Measurements from ENCODE around the gene ARHGAP27. TPM values are rescaled to one million over a fixed set of nuclear protein-coding genes. Genes with fewer than 3 reads are reported as not detected.

Gene ARHGAP27
- polyA plus RNA-seq, 12 donors, result 6.0 to 25.7 (median 9.4) TPM; not detected in 1

GRCh38 chr17:45410144-45411091 is 22.3 kb downstream of the ARHGAP27 start:
- DNase-seq, result no peak

- no peak for DNase-seq
Observed at GRCh38 chr17:45409659-45410076, 23.0 kb downstream of the ARHGAP27 start.

GRCh38 chr17:45408611-45409421 is 23.9 kb downstream of the ARHGAP27 start:
- DNase-seq, result no peak

- DNase-seq, result no peak
Observed at GRCh38 chr17:45406107-45406506, 26.6 kb downstream of the ARHGAP27 start.

- no peak for DNase-seq
Observed at GRCh38 chr17:45405250-45406086, 27.2 kb downstream of the ARHGAP27 start.

DNA sequence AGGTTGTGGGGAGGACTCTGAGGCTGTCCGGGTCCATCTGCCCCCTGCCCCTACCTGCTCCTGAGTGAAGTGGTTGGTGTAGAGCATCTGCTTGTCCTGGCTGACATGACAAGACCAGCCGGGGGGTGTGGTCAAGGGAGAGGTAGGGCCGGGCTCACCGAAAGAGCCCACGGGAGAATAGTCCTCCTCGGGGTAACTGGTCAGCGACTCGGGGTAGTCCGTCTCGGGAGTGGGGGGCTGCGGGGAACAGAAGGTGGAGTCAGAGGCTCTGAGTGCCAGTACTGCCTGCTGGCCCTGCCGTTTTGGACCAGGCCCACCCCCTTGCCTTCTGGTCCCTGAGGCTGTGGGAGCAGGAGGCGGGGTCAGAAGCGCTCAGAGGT is 27.8 kb downstream of the ARHGAP27 start:
- DNase-seq, result no peak

DNA sequence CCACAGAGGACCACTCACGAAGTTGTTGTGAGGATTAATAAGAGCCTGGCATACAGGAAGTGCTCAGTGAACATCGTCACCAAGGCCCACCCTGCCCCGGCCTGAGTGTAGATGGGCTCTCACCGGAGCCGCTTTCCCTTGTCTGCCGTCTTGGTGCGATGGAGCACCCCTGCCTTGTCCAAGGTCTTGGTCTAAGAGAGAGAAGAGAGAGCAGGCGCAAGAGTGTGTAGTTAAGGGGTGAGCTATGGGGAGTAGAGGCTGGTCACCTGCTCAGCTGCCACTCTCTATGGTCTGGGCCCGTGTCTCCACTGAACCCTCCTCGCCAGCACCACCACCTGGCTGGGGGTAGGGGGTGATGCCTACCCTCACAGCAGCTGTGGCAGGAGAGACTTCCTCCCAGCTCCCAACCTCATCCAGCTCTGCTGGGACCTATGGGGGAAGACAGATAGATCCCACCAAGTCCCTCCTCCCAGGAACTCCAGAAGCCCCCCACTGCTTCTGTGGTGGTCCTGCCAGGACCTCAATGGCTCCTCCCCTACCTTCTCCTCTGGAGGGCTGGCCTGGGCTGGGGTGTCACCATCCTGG is 28.7 kb downstream of the ARHGAP27 start:
- DNase-seq, result no peak

DNA sequence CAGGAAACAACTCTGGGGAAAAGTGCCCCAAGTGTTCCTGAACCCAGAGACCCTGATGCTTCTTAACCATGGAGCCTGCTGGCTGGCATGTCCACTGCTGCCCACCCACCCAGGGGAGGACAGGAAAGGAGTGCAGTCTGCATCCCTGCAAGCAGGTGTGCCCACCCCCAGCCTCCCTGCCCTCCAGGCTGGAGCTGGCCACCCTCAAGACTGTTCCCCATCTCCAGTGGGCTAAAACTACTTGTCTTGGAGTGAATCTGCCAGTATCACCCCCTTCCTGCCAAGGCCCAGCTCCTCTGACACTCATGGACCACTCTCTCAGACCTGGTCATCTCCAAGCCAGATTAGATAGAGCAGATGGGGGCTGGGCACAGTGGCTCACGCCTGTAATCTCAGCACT is 29.8 kb downstream of the ARHGAP27 start:
- no peak for DNase-seq

GRCh38 chr17:45398800-45399199 is 33.9 kb downstream of the ARHGAP27 start:
- DNase-seq, result no peak

DNA sequence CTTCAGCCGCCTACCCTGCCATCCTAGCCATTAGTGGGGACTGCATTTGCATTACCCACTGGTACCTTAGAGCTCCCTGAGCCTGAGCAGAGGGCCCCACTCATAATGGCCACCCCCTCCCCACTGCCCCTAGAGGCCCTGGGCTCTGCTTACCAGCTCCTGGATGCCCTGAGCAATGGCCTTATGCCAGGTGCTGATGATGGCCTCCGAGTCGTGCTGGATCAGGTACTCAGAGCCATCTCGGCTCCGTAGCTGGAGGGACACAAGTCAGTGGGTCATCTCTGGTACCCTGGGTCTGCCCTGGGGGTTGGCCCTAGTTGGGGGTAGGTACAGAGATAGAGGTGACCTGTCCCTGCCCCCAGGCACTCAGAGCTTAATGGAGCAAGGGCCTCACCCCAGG is 34.9 kb downstream of the ARHGAP27 start:
- no peak for DNase-seq

GRCh38 chr17:45396496-45397205 is 36.0 kb downstream of the ARHGAP27 start:
- no peak for DNase-seq

GRCh38 chr17:45395569-45396415 is 36.9 kb downstream of the ARHGAP27 start:
- no peak for DNase-seq

DNA sequence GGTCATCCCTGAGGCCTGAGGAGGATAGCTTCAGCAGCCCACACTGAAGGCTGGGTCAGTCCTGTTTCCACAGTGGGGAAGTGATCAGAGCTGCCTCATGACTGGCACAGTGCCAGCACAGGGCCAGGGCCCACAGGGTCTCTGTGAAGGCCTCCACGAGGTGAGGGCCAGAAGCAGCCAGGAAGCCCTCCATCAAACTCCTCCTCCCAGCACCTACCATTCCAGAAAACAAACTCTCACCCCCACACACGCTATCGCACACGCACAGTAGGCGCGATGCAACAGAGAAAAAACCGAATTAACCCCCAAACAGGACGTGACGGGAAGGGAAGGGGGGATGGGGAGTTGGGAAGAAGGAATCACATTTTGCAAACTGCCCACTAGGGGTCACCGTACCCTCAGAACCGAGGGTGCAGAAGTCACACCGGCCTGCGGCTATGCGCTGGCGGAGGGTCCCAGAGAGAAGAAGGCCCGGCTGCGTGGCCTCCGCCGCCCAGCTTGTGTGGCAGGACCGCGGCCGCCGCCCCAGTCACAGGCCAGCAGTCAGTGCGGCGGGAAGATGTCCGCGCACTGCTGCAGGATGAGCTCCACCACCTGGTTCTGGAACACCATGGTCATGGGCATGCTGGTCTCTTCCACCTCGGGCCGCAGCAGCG is 37.6 kb downstream of the ARHGAP27 start:
- peak; percentile 89 for DNase-seq

DNA sequence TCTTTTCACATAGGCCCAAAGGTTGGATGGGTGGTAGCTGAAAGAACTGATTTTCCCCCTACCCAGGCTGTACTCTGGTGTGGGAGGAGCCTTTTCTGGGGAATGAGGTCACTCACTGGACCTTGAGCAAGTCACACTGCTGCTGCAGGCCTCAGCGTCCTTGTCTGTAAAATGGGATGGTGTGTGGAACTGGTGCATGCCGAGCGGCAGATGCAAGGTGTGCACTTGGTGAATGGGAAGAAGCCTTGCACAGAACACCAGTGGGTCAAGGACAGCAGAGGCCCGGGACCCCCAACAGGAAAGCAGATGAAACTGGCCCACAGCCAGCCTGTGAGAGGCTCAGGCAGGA is 38.1 kb downstream of the ARHGAP27 start:
- DNase-seq, result no peak

GRCh38 chr17:45394091-45394490 is 38.6 kb downstream of the ARHGAP27 start:
- no peak for DNase-seq

- DNase-seq, result no peak
Observed at GRCh38 chr17:45393411-45393810, 39.3 kb downstream of the ARHGAP27 start.

- no peak for DNase-seq
Observed at GRCh38 chr17:45391918-45392317, 40.8 kb downstream of the ARHGAP27 start.

GRCh38 chr17:45391291-45391690 is 41.4 kb downstream of the ARHGAP27 start:
- no peak for DNase-seq

- DNase-seq, result no peak
Observed at GRCh38 chr17:45389354-45389753, 43.3 kb downstream of the ARHGAP27 start.
